Measurements from ENCODE around the gene PTPRG.

Gene PTPRG

DNA sequence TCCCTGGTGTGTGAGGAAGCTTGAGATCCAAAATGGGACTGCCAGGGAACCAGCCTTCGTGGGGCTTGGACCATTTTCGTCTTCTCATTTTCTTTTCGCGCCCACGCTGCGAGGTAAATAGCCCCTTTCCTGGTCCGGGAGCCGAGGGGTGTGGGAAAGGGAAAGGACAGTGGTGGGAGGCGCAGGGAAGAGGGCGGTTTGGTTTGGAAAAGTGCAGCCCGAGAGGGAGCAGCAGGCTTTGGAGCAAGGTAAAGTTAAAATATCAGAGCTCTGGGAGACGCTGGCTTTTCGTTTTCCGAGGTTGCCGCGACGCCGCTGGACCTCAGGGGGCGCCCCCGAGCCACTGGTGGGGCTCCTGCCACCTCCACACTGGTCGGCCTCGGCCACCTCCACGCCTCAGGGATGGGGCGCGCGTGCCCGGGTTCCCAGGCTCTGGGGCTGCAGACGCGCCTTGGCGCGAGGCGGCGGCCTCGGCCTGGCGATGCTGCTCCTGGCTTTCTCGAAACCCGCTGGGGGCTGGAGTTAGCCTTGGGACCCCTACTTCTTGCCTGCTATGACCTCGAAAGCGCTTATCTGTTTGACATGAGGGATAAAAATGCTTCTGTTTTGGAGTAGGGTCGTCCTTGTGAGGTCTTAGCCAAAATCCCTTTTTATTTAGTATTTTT lies 3.2 kb downstream of the PTPRG start:
- H3K9me3 Mint-ChIP-seq = peaks cover 5% of the 10 kb centered on the region
- peak; percentile 93 for DNase-seq

DNA sequence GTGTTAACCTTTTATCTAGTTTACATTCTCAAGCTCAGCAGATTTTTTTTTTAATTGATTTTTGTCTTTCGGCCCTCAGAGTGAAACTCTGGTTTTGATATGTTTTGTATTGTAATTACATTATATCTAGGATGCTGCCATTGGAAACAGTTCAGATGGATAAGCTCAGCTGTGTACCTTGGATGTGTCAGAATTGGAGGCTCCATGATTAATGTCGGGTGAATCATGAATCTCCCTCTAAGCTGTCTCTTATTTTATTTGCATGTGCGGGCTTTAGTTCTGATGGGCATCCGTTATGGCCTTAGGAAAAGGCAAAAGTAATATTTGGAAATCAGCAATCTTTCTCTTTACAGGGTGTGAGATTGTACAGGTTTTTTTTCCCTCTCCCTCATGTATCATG lies 4.2 kb downstream of the PTPRG start:
- Mint-ChIP-seq H3K27ac (no peak overlapping the region), H3K9me3 (no peaks in the 10 kb centered on the region), H3K36me3 (ENCODE audit: low read depth) (peaks cover 8% of the 10 kb centered on the region), H3K4me3 (peak overlapping the region; percentile 99), H3K4me1 (peaks cover 58% of the 10 kb centered on the region), H3K27me3 (ENCODE audit: low read depth, poor library complexity) (no peaks in the 10 kb centered on the region)
- TF ChIP-seq, protein P1, sequence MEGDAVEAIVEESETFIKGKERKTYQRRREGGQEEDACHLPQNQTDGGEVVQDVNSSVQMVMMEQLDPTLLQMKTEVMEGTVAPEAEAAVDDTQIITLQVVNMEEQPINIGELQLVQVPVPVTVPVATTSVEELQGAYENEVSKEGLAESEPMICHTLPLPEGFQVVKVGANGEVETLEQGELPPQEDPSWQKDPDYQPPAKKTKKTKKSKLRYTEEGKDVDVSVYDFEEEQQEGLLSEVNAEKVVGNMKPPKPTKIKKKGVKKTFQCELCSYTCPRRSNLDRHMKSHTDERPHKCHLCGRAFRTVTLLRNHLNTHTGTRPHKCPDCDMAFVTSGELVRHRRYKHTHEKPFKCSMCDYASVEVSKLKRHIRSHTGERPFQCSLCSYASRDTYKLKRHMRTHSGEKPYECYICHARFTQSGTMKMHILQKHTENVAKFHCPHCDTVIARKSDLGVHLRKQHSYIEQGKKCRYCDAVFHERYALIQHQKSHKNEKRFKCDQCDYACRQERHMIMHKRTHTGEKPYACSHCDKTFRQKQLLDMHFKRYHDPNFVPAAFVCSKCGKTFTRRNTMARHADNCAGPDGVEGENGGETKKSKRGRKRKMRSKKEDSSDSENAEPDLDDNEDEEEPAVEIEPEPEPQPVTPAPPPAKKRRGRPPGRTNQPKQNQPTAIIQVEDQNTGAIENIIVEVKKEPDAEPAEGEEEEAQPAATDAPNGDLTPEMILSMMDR (IDR thresholded peaks at IDR 0.05) = no peak
- no peak for DNase-seq

More for the DNA sequence above, 3.2 kb downstream of the PTPRG start:
- TF ChIP-seq, protein P1 (IDR thresholded peaks at IDR 0.05) = peak; percentile 86
- Mint-ChIP-seq H3K4me3 (peak overlapping the region; percentile 99), H3K27ac (peak overlapping the region; percentile 86), H3K36me3 (ENCODE audit: low read depth) (peaks cover 4% of the 10 kb centered on the region), H3K27me3 (ENCODE audit: low read depth, poor library complexity) (no peaks in the 10 kb centered on the region), H3K4me1 (peaks cover 52% of the 10 kb centered on the region)

DNA sequence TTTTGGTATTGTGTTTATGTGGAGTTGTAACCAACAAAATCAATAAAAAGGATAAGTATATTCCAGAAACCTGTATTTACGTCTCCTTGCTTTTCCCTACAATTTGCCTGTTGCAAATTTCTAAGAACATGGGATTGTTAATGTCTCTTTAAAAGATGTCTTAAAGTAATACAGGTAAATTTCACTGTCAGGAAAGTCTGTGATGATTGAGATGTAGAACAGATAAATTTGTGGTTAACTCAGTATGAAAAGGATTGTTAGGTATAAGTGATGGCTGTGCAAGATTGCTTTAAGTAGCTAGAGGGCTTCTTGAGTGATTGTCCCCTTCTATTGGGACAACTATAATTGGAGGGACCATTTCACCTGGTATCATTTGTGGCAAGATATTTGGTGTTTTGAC lies 6.8 kb downstream of the PTPRG start:
- TF ChIP-seq, protein P1 (IDR thresholded peaks at IDR 0.05) = no peak
- H3K9me3 Mint-ChIP-seq = peaks cover 3% of the 10 kb centered on the region
- no peak overlapping the region for H3K4me3 Mint-ChIP-seq
- DNase-seq = no peak
- no peak overlapping the region for H3K27ac Mint-ChIP-seq
- H3K27me3 Mint-ChIP-seq (ENCODE audit: low read depth, poor library complexity) = no peaks in the 10 kb centered on the region
- peaks cover 81% of the 10 kb centered on the region for H3K4me1 Mint-ChIP-seq
- H3K36me3 Mint-ChIP-seq (ENCODE audit: low read depth) = peaks cover 24% of the 10 kb centered on the region

DNA sequence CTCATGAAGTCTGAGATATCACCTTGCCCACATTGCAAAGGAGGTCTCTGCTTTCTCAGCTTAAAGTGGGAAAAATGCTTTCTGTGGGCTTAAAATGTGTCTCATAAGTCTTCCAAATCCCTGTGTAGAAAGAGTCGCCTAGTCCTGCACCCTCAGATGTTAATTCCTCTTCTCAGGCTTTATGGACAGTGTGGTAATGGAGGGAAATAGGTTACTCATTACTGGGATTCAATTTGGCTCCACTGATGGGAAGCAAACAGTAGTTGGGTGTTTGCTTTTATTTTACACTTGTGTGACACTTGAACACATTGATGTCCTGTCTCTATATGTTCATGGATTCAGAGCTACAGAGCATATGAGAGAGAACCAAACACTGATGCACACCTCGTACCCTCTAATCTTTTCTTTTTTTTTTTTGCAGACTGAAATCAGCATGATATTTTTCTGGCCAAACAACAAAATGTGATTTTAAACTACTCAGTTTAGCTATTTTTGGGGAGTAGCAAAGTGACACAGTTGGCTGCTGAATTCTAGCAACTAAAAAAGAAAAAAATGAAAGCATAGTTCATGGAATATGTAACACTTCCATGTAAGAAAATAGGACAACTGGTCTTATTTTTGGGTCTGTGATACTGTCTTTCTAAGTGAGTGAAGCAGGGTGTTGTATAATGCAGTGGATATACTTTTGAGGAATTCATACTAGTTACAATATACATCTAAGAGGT lies 8.6 kb downstream of the PTPRG start:
- peaks cover 75% of the 10 kb centered on the region for H3K4me1 Mint-ChIP-seq
- H3K4me3 Mint-ChIP-seq = no peak overlapping the region
- TF ChIP-seq, protein P1 (IDR thresholded peaks at IDR 0.05) = no peak

DNA sequence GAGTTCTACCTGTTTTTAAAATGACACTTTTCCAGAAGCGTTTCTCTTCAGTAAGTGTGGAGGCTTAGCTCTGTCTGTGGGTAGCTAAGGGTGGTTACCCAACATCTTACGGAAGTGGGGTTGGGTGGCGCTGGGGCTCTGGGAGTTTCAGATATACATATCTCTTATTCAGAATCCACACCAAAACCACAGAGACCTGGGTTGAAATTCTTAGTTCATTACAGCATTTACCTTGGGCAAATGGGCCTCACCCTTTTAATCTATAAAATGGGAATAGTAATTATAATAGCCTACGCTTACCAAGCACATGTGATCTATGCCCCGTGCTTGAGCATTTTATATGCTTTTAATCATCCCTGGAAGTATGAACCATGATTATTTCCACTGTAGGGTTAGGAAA lies 9.4 kb downstream of the PTPRG start:
- no peak overlapping the region for H3K4me3 Mint-ChIP-seq
- H3K27me3 Mint-ChIP-seq (ENCODE audit: low read depth, poor library complexity) = no peaks in the 10 kb centered on the region
- no peak for DNase-seq
- peaks cover 46% of the 10 kb centered on the region for H3K36me3 Mint-ChIP-seq (ENCODE audit: low read depth)
- peaks cover 69% of the 10 kb centered on the region for H3K4me1 Mint-ChIP-seq
- H3K27ac Mint-ChIP-seq = peak overlapping the region; percentile 90
- peaks cover 20% of the 10 kb centered on the region for H3K9me3 Mint-ChIP-seq
- TF ChIP-seq, protein P1 (IDR thresholded peaks at IDR 0.05) = no peak

More for the DNA sequence above, 8.6 kb downstream of the PTPRG start:
- no peaks in the 10 kb centered on the region for H3K27me3 Mint-ChIP-seq (ENCODE audit: low read depth, poor library complexity)
- H3K36me3 Mint-ChIP-seq (ENCODE audit: low read depth) = peaks cover 43% of the 10 kb centered on the region
- H3K27ac Mint-ChIP-seq = peak overlapping the region; percentile 57
- DNase-seq = no peak
- peaks cover 20% of the 10 kb centered on the region for H3K9me3 Mint-ChIP-seq

Measured in nephron progenitor cell (in vitro differentiated cells).